ENCODE data around the gene TBL3. TPM values are rescaled to one million over a fixed set of nuclear protein-coding genes. Genes with fewer than 3 reads are reported as not detected.

Gene TBL3
- total and polyA plus RNA-seq, 2 of the 8 experiments (the other 6 are each of a cell fraction or from before 2014, with no cell fraction given), result 65.8 to 137 TPM

- TF ChIP-seq, protein P1, sequence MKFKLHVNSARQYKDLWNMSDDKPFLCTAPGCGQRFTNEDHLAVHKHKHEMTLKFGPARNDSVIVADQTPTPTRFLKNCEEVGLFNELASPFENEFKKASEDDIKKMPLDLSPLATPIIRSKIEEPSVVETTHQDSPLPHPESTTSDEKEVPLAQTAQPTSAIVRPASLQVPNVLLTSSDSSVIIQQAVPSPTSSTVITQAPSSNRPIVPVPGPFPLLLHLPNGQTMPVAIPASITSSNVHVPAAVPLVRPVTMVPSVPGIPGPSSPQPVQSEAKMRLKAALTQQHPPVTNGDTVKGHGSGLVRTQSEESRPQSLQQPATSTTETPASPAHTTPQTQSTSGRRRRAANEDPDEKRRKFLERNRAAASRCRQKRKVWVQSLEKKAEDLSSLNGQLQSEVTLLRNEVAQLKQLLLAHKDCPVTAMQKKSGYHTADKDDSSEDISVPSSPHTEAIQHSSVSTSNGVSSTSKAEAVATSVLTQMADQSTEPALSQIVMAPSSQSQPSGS (IDR thresholded peaks at IDR 0.05; ENCODE audit: low read length), result 0 out of 2 replicates have a peak, but pooled peaks have one; percentile 68
- peak; percentile 90 for TF ChIP-seq EGR1 (IDR thresholded peaks at IDR 0.05; ENCODE audit: borderline replicate concordance, low read depth, low read length)
- TF ChIP-seq RNF2 (IDR thresholded peaks at IDR 0.05; ENCODE audit: borderline replicate concordance, low read depth, low read length, missing control alignments, poor library complexity, severe bottlenecking), result no peak
- TF ChIP-seq SP1 (IDR thresholded peaks at IDR 0.05; ENCODE audit: low read depth, low read length), result peak; percentile 82
- peak; percentile 96; the same call in 1 of the 2 replicates for TF ChIP-seq RBBP5 (IDR thresholded peaks at IDR 0.05; ENCODE audit: borderline replicate concordance, low read depth, low read length)
- peak in 1 of 2 experiments; percentile 54; a peak in 1 of 3 replicates for TF ChIP-seq POLR2A (IDR thresholded peaks at IDR 0.05; ENCODE audit: control extremely low read depth in 1 of 2, low read depth in 2 of 2, low read length in 2 of 2)
- TF ChIP-seq TCF12 (IDR thresholded peaks at IDR 0.05; ENCODE audit: low read depth, low read length), result 0 out of 2 replicates have a peak, but pooled peaks have one; percentile 57
- no peak for TF ChIP-seq NRF1 (IDR thresholded peaks at IDR 0.05; ENCODE audit: low read depth, low read length)
- no peak for TF ChIP-seq BCL11A (IDR thresholded peaks at IDR 0.05; ENCODE audit: low read depth in 2 of 2, low read length in 2 of 2)
- TF ChIP-seq FOSL1 (IDR thresholded peaks at IDR 0.05; ENCODE audit: insufficient read depth, low read depth, low read length), result no peak
- no peak for TF ChIP-seq HDAC2 (IDR thresholded peaks at IDR 0.05; ENCODE audit: borderline replicate concordance in 1 of 2, low read depth in 2 of 2, low read length in 2 of 2)
- peak; percentile 74; the same call in 1 of the 2 replicates for TF ChIP-seq SIX5 (IDR thresholded peaks at IDR 0.05; ENCODE audit: low read depth, low read length)
- no peak for TF ChIP-seq HDAC6 (IDR thresholded peaks at IDR 0.05; ENCODE audit: low read depth, low read length)
- no peak for TF ChIP-seq CBX8 (IDR thresholded peaks at IDR 0.05; ENCODE audit: borderline replicate concordance, low read depth, low read length)
These were observed at the start of gene TBL3 (continued) for GRCh38 chr16:1971796-1972489.

Data from H1 (cell line).